Stimulated activated naive CD8-positive, alpha-beta T cell treated with anti-CD3 and anti-CD28 coated beads, Interleukin-15, amount 100 ng/mL, for 72 hours (primary cell): ENCODE measurements around the gene RPL10.

Experiments used
- ATAC-seq: fragments of 150-1000 bp; cut with Tn5 transposase; 2 replicates; pipeline ENCODE4 v1.10.0; 2021; ENCODE audit warnings: mild to moderate bottlenecking, moderate library complexity
- DNase-seq, 2 donors: peaks; one replicate each; pipeline ENCODE4 v3.0.0; 2021 to 2022
- H3K27ac Mint-ChIP-seq, 2 donors: one replicate each; pipeline ENCODE4 v1.8.0; 2022; ENCODE audit warnings: mild to moderate bottlenecking in 2 of 2, mixed read lengths in 2 of 2, moderate library complexity in 2 of 2
- H3K27me3 Mint-ChIP-seq: one replicate; pipeline ENCODE4 v1.8.0; 2022; ENCODE audit warnings: mixed read lengths
- H3K4me1 Mint-ChIP-seq: one replicate; pipeline ENCODE4 v1.8.0; 2022; ENCODE audit warnings: mild to moderate bottlenecking, mixed read lengths
- H3K4me3 Mint-ChIP-seq, 2 donors: one replicate each; pipeline ENCODE4 v1.8.0; 2022; ENCODE audit warnings: mild to moderate bottlenecking in 2 of 2, mixed read lengths in 2 of 2, moderate library complexity in 1 of 2
- H3K9me3 Mint-ChIP-seq, 2 donors: one replicate each; pipeline ENCODE4 v1.8.0; 2022; ENCODE audit warnings: mixed read lengths in 2 of 2

Gene RPL10

DNA sequence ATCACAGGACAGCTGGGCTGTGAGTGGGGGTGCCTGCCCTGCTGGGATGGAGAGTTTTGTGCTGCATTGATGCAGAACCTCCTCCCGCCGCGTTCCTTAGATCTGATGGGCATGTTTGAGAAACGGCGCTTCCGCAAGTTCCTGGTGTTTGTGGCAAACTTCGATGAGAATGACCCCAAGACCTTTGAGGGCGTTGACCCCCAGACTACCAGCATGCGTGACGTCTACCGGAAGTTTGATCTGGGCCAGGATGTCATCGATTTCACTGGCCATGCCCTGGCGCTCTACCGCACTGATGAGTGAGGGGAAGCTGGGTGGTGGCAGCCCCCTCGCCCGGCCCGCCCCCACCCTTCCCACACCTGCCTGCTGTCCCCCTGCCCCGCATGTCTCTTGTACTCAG is 41.7 kb downstream of the RPL10 start:
- DNase-seq = no peak
- Mint-ChIP-seq H3K4me1 (peaks cover 53% of the 10 kb centered on the region), H3K4me3 (no peak overlapping the region), H3K9me3 (no peaks in the 10 kb centered on the region), H3K27ac (no peak overlapping the region), H3K27me3 (no peaks in the 10 kb centered on the region)
- no peak for ATAC-seq

DNA sequence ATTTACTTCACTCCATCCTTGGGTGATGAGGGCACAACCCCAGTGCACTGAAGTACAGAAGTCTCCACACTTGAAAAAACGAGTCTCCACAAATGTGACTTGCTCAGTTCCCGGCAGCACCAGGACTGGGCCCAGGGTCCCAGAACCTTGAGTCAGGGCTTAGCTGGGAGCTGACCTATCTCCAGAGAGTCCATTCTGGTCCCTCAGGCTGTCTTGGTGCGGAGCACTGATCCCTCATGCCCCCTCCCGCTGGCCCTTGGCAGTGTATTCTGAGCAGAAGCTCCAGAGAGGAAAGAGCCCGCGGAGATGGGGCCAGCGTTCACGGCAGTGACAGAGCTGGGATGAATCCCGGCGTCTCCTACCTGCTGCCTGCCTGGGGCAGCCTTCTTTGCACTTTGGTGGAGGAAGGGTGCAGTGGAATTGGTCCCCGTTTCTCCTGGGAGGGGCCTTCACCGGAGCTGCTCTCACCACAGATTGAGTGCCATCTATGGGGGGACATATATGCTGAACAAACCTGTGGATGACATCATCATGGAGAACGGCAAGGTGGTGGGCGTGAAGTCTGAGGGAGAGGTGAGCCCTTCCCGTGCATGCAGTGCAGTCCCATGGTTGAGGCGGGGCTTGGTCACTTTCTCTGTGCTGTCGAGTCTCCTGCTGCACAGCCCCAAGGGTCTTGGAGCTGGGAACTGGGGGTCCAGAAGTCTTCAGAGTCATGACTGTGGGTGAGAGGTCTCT is 42.6 kb downstream of the RPL10 start:
- peaks cover 50% of the 10 kb centered on the region for H3K4me1 Mint-ChIP-seq
- no peak overlapping the region for H3K27ac Mint-ChIP-seq
- H3K9me3 Mint-ChIP-seq = no peaks in the 10 kb centered on the region
- H3K27me3 Mint-ChIP-seq = no peaks in the 10 kb centered on the region
- DNase-seq = no peak
- ATAC-seq = no peak
- H3K4me3 Mint-ChIP-seq = no peak overlapping the region

DNA sequence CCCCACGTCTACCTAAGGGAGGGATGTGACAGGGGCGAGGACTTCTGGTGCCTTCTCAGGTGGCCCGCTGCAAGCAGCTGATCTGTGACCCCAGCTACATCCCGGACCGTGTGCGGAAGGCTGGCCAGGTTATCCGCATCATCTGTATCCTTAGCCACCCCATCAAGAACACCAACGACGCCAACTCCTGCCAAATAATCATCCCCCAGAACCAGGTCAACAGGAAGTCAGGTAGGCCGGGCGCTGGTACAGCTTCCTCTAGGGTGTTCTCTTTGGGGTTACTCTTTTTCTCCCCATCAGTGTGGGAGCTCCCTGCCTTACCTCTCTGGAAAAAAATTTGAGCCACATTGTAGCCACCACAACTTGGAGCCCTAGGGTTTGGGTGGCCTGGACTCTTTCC is 43.4 kb downstream of the RPL10 start:
- Mint-ChIP-seq H3K4me3 (no peak overlapping the region), H3K9me3 (no peaks in the 10 kb centered on the region), H3K4me1 (peaks cover 50% of the 10 kb centered on the region), H3K27me3 (no peaks in the 10 kb centered on the region), H3K27ac (no peak overlapping the region)
- DNase-seq (no peak), ATAC-seq (no peak)

DNA sequence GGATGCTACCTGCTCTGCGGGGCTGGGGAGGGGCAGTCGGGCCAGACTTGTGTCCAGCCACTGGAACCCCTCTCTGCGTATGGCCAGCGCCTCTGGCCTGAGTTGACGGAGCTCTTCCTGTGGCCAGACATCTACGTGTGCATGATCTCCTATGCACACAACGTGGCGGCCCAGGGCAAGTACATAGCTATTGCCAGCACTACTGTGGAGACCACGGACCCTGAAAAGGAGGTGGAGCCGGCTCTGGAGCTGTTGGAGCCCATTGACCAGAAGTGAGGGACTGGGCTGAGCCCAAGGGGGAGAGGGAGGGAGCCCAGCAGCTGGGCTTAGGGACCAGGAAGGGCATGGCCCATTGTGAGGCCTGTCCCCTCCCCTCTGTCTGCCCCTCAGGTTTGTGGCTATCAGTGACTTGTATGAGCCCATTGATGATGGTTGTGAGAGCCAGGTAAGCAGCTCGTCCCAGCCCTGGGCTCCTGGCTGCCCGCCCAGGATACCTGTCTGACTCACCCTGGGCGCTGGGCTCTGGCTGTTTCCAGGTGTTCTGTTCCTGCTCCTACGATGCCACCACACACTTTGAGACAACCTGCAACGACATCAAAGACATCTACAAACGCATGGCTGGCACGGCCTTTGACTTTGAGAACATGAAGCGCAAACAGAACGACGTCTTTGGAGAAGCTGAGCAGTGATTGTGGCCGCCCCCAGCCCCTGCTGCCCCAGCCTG is 44.0 kb downstream of the RPL10 start:
- Mint-ChIP-seq H3K4me1 (peaks cover 56% of the 10 kb centered on the region), H3K27me3 (no peaks in the 10 kb centered on the region), H3K4me3 (no peak overlapping the region), H3K9me3 (no peaks in the 10 kb centered on the region), H3K27ac (no peak overlapping the region)
- ATAC-seq = no peak
- DNase-seq = no peak

DNA sequence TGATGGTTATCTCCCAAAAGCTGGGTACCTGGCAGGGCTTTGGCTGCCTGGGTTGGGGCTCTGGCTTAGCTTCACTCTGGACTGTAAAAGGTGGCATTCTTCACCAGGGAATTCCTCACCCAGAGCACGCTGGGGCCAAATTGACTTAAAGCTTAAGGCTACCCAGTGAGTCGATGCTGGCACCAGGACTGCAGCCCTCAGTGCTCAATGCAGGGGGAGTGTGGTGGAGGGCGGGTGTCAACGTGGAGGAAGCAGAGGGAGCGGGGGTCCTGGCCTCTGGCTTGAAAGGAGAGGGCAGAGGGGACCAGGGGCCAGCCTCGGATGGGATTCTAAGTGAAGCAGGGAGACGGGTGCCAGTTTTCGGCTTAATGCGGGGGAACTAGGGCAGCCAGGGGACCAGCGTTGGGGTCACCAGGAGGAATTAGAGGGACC is 45.3 kb downstream of the RPL10 start:
- Mint-ChIP-seq H3K4me3 (peak overlapping the region; percentile 76 to 79), H3K27ac (peak overlapping the region in 1 of 2 donors; percentile 75), H3K27me3 (no peaks in the 10 kb centered on the region), H3K4me1 (peaks cover 52% of the 10 kb centered on the region), H3K9me3 (no peaks in the 10 kb centered on the region)
- no peak for DNase-seq
- peak; percentile 15 for ATAC-seq

DNA sequence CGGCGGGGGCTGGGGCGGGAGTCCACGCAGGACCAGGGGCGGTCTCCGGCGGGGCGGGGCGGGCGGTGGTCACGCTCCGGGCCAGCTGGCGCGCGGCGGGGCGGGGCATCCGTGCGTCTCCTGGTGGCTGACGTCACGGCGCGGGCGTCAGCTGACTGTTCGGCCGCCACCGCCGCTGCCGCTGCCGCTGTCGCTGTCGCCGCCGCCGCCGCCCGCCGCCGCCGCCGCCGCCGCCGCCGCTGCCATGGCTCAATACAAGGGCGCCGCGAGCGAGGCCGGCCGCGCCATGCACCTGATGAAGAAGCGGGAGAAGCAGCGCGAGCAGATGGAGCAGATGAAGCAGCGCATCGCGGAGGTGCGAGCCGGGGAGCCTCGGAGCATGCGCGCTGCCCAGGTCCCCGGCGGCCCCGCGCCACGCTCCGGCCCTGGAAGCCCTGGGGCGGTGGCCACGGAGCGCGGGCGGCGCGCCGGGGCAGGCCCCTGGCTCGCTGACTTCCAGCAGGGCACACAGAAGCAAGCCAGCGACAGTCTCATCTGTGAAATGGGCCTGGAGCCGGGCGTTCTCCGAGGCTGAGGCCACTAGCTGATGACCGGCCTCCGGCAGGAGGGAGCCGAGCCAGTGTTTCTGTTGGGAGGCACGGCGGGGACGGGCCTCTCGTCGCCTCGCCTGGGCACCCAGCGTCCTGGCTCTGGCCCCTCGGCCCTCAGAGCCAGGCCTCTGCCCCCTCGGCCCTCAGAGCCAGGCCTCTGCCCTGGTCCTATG is 46.0 kb downstream of the RPL10 start, which contains the start of gene FAM50A:
TSS of gene FAM50A (plus strand) at position 150 of the 763 bp plus-strand sequence. CDS start at position 245, 95 bp downstream.
- peak within 1 kb of the TSS; percentile 77 to 79 for H3K4me3 Mint-ChIP-seq
- no peaks in the 10 kb centered on the region for H3K27me3 Mint-ChIP-seq
- H3K4me1 Mint-ChIP-seq = peaks cover 47% of the 10 kb centered on the region
- peak within 1 kb of the TSS; percentile 75 to 80 for H3K27ac Mint-ChIP-seq
- peak; percentile 84 for ATAC-seq
- no peaks in the 10 kb centered on the region for H3K9me3 Mint-ChIP-seq
- peak; percentile 56 to 58 for DNase-seq

DNA sequence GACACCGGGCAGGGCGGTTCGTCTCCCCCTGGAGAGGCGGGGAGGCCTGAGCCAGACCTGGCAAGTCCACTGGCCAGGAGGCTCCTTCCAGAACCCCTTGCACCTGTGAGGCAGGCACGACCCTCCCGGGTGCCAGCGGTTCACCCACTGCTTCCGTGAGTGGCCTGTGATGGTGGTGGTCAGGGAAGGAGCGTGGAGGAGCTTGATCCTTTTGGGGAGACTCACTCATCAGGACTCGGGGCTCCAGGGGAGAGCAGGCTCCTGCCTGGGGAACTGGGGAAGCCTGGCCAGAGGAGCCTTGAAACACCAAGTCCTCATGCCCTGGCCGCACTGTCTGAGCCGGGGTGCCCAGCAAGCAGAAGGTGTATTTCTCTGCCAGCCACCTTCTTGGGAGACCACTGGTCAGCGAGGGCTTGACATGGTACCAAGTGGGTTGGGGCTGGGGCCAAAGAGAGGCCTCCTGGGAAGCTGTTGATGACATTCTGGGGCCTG is 46.6 kb downstream of the RPL10 start:
- no peaks in the 10 kb centered on the region for H3K27me3 Mint-ChIP-seq
- H3K4me3 Mint-ChIP-seq = peak overlapping the region; percentile 44 to 59

DNA sequence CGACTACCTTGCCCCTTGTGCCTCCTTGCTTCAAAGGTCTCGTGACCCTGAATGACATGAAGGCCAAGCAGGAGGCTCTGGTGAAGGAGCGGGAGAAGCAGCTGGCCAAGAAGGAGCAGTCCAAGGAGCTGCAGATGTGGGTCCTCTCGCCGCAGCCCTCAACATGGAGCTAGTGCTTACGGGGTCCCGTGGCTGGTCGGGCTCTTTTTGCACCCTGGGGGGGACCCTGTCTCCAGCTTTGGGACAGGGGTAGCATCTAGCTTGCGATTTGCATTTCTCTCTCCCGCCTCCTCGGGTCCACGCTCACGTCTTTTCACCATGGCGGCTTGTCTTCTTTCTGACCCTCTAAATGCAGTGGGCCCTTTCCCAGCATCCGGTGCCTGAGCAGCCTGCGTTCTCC is 47.6 kb downstream of the RPL10 start:
- Mint-ChIP-seq H3K4me1 (peaks cover 38% of the 10 kb centered on the region), H3K27ac (peak overlapping the region in 1 of 2 donors; percentile 90), H3K27me3 (no peaks in the 10 kb centered on the region), H3K4me3 (peak overlapping the region; percentile 13 to 44), H3K9me3 (no peaks in the 10 kb centered on the region)
- no peak for DNase-seq
- no peak for ATAC-seq

More for the DNA sequence above, 46.6 kb downstream of the RPL10 start:
- DNase-seq (no peak), ATAC-seq (no peak)
- Mint-ChIP-seq H3K27ac (peak overlapping the region in 1 of 2 donors; percentile 27), H3K9me3 (no peaks in the 10 kb centered on the region), H3K4me1 (peaks cover 47% of the 10 kb centered on the region)

DNA sequence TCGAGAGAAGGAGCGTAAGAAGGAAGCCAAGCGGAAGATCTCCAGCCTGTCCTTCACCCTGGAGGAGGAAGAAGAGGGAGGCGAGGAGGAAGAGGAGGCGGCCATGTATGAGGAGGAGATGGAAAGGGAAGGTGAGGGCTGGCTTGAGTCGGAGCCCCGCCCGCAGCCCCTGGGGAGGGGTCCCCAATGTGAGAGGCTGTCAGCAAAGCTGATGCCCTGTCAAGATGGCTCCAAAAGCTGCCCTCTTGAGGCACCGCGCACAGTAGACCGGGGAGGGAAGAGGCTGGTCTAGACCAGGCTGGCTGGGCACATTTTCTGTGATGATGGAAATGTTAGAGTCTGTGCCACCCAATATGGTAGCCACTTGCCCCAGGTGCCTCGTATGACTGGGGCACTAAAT is 48.3 kb downstream of the RPL10 start:
- Mint-ChIP-seq H3K27ac (no peak overlapping the region), H3K9me3 (no peaks in the 10 kb centered on the region), H3K27me3 (no peaks in the 10 kb centered on the region), H3K4me1 (peaks cover 32% of the 10 kb centered on the region), H3K4me3 (peak overlapping the region in 1 of 2 donors; percentile 13)
- ATAC-seq (no peak), DNase-seq (no peak)

DNA sequence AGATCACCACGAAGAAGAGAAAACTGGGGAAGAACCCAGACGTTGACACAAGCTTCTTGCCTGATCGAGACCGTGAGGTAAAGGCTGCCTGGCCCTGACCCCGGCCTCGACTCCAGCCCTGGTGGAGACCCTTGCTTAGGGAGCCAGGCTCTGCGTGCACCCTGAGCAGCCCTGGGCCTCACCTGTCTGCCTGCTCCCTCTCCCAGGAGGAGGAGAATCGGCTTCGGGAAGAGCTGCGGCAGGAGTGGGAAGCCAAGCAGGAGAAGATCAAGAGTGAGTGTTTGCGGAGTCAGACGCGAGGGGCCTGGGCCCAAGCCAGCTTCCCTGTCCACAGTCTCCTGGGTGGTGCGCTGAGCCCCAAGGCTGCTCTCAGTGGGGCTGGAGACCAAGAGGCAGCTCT is 50.3 kb downstream of the RPL10 start:
- Mint-ChIP-seq H3K4me3 (no peak overlapping the region), H3K4me1 (peaks cover 20% of the 10 kb centered on the region), H3K27ac (no peak overlapping the region), H3K27me3 (no peaks in the 10 kb centered on the region), H3K9me3 (no peaks in the 10 kb centered on the region)
- no peak for DNase-seq
- no peak for ATAC-seq

DNA sequence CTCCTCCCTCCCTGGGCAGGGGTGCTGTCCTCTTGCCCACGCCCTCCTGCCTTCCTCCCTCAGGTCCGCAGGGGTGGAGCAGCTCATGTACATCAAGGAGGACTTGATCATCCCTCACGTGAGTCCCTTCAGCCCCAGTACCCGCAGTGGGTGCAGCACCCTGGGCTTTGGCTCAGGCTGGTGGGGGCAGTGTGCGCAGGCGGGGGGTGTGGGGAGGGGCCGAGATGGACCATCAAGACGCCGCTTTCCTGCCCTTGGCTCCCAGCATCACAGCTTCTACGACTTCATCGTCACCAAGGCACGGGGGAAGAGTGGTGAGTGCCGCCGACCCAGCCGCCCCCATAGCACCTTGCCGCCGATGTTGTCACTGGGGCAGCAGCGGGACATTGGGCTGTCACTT is 51.4 kb downstream of the RPL10 start:
- Mint-ChIP-seq H3K27ac (no peak overlapping the region), H3K9me3 (no peaks in the 10 kb centered on the region), H3K4me3 (no peak overlapping the region), H3K27me3 (no peaks in the 10 kb centered on the region), H3K4me1 (peaks cover 17% of the 10 kb centered on the region)
- ATAC-seq = no peak
- DNase-seq = no peak

DNA sequence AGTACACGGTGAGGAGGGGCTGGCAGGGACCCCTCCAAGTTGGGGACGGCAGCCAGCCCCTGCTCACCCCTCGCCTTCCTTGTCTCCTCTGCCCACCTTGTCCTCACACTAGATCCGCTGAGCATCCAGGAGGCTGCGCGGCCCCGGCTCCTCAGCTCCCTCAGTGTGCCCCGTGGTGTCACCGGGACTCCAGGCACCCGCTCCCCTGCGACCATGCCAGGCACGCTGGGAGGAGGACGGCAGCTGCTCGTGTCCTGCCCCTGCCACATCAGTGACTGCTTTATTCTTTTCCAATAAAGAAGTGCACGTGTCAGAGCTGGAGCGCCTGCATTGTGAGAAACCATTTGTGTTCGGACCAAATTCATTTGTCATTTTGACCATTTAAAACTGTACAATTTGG is 52.1 kb downstream of the RPL10 start:
- ATAC-seq = no peak
- Mint-ChIP-seq H3K27me3 (no peaks in the 10 kb centered on the region), H3K27ac (no peak overlapping the region), H3K4me3 (no peak overlapping the region), H3K4me1 (peaks cover 17% of the 10 kb centered on the region), H3K9me3 (no peaks in the 10 kb centered on the region)
- no peak for DNase-seq
